GM18873 (cell line): ENCODE data around the gene RTN4R.

Experiments
- ATAC-seq: cut with Tn5 transposase; IDR thresholded peaks from one replicate; pipeline ENCODE4 v1.9.1; 2021; ENCODE audit warnings: mild to moderate bottlenecking, moderate library complexity, moderate number of reproducible peaks; ENCODE audit not compliant: unreplicated experiment, low FRiP score

The RTN4R gene

DNA sequence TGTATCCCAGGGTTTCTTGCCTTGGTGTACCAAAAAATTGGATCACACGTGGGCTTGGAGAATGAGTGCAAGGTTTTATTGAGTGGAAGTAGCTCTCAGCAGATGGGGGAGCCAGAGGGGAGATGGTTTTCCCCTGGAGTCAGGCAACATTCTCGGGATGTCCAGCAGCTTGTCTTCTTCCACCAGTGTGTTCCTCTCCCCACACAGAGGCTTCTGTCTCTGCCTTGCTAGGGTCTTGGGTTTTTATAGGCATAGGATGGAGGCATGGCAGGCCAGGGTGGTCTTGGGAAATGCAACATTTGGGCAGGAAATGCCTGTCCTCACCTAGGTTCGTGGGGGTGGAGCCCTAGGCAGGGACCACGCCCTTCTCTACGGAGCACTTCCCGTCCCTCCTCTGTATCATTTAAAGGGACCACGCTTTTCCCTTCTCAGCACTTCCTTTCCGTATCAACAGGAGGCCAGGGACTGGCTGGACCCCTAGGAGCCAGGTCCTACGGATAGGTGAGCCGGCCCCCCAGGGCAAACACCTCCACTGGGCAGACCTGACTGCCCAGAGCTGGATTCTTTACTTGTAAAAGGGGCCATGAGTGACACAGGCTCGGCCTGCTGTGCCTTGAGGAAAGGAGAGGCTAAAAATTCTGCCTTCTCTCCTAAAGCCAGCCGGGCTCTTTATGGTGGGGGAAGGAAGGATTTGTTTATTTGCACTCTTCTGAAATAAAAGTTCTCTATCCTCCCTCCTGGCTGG, 62.0 kb downstream of the RTN4R start:
- ATAC-seq = no peak

DNA sequence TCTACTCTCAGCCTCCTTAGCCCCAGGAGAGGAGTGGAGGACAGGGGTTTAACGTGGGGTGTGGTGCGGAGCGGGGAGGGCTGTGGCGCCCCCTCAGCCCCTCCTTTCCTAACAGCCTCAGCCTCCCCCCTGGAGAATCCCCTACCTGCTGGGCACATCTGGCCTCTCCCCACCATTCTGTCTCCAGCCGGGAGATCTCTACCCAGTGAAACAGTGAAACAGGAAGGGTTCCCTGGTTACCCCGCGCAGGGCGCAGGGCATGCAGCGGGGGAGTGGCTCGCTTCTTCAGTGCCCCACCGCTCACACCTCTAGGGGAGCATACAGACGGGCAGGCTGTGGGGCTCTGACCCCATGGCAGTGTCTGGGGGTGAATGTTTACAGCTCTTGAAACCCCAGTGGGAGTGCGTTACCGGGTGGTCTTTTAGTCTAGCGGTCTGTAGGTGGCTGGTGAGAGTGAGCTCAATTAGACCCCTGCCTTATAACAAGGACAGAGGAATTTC, 62.6 kb downstream of the RTN4R start:
- ATAC-seq = no peak

DNA sequence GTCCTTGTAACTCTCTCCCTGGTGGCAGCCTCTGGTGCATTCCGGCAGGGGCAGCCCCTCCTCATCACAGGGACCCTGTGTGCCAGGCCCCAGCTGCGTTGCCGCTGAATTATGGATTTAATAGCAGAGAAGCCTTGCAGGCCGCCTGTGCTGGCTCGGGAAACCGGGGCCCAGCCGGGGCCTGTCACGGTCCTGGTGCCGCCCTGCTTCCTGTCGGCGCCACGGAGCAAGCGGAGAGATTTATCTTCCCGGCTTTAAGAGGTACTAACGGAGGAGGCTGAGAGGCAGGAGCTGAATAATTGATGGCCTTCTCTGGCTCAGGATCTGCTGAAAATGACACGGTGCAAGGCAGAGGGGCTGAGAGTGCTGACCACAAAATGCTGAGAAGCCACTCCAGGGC, 63.3 kb downstream of the RTN4R start:
- no peak for ATAC-seq

DNA sequence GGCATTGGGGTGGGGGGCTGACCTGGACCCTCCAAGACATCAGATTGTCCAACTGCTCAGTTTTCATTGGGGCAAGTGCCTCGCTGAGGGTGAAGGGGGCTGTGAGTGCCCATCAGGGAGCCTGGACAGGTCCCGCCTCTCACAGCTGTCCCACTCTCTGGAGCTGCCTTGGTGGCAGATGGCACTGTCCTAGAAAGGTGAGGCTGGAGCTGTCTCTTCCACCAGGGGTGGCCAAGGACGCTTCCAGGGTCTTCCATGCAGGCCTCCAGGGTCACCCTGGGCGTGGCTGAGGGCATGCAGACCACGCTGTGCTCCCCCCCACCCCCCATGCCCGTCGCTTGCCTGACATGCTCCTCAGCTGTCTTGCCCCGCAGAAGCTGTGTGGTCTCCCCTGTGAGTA, 63.8 kb downstream of the RTN4R start:
- no peak for ATAC-seq

DNA sequence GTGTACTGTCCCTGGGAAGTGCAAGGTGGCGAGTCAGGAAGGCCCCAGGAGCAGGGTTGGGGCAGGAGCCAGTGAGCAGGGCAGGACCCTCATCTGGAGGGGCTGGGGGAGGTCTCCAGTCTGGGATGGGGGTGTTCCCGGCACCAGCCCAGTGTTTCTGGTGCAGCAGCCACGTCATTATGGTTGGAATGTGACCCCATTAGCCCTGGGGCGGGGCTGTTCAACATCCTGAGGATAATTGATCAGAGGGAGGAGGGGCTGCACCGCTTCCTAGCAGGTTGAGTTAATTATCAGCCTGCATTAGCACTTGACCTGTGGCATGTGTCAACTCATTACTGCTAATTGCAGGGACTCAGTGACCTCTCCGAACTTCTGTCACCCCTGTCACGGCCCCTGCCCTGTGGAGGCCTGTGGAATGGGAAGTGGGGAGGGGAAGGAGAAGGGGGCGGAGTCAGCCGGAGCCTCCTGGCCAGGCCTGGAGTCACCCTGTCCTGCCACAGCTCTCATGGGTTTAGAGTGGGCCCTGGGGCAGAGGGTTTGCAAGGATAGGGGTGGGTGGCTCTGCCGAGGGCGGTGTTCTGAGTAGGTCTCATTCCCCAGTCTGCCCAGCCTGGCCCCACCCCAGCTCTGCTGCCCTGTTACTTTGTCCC, 64.4 kb downstream of the RTN4R start:
- no peak for ATAC-seq

DNA sequence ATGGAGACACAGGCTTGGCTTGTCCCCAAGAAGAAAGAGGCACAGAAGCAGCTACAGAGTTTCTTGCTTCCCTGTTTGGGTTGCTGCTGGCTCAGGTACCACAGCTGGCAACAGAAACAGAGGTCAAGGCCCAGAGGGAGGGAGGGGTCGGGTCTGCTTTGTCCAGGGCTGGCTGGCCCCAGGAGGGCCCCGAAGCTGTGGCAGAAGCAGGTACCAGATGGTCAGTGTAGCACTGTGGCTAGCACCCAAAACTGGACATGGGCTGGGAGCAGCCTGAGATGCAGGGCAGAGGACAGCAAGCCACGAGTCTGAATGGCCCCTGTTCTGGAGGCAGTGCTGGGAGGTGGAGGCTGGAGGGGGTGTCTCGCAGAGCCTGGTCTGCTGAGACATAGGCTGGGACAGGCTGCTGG, 65.0 kb downstream of the RTN4R start:
- no peak for ATAC-seq

DNA sequence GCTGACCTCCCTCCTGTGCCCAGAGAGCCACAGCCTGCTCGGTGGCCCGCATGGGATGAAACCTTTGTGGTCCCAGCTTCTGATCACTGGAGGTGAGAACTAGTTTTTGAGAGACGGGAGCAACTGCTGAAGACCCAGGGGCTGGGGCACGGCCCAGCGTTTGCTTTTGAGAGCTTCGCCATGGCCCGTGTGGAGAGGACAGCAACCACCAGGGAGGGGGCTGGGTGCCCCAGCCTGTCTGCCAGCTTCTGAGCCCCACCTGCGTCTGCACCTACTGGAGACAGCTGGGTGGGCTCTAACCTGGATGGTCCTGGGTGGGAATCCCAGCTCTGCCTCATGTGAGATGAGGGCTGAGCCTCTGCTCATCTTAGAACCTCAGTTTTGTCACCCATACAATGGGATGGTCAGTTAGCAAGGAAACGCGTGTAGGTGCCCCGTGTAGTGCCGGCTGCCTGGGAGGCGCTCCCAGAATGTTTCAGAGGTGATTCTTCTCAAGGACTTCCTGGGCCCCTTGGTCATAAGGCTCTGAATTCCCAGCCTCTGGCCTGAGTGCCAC, 66.2 kb downstream of the RTN4R start:
- no peak for ATAC-seq

DNA sequence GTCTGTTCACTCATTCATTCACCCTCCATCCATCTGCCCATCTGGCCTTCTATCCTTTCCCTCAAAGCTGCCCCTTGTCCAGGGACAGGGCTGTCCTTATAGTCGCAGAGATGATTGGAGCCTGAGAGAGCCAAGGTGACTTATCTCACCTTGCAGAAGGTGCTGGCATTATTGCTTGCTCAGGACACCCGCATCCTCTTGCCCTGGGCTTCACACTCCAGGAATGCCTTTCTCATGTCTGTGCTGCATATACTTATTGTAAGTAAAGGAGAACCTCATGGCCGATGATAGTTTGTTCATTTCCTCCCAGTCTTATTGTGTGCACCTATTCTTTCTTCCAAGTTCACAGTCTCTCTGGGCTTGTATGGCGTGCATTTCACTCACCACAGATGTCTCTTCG, 68.2 kb downstream of the RTN4R start:
- ATAC-seq = no peak

DNA sequence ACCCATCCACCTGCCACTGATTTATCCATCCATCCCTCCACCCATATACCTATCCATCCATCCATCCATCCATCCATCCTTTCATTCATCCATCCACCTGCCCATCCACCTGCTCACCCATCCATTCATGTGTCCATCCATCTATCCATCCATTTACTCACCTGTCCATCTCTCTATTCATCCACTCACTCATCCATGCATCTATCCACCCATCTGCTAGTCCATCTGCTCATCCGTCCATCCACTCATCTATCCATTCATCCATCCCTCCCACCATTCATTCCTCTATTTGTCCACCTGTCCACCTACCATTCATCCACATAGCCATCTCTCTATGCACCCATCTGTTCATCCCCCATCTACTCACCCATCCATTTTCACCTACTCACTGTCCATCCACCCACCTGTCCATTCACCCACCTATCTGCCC, 68.7 kb downstream of the RTN4R start:
- no peak for ATAC-seq

DNA sequence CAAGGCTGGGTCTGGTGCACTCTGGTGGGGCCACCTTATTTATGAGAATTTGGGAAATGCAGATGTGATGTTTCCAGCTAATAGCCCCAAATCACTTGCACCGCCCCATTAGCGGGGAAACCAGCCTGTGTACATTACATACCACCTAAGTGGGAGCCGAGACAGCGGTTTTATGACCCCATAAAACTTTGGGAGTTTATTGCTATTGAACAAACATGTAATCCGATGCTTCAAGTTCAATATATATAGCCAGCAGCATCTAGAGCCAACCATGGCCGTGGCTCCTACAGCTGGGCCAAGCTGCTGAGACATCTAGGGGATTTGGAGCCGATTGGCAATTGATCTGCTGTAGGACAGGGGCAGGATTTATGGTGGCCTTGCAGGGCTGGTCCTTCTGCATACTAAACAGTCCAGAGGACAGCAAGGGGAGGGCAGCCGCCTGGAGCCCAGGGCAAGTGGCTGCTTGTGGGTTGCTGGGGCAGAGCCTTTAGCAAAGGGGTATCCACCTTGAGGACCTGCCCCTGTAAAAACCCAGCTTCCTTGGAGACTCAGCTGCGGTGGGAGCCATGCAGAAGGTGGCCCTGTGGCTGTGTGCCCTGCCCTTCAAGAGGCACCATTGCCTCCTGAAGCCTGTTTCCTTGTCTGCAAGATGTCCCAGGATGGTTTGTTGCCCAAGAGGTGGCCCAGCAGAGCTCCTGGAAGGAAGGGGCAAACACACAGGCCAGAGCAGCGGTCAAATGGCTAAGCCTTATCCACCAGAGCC, 69.4 kb downstream of the RTN4R start:
- ATAC-seq = no peak

DNA sequence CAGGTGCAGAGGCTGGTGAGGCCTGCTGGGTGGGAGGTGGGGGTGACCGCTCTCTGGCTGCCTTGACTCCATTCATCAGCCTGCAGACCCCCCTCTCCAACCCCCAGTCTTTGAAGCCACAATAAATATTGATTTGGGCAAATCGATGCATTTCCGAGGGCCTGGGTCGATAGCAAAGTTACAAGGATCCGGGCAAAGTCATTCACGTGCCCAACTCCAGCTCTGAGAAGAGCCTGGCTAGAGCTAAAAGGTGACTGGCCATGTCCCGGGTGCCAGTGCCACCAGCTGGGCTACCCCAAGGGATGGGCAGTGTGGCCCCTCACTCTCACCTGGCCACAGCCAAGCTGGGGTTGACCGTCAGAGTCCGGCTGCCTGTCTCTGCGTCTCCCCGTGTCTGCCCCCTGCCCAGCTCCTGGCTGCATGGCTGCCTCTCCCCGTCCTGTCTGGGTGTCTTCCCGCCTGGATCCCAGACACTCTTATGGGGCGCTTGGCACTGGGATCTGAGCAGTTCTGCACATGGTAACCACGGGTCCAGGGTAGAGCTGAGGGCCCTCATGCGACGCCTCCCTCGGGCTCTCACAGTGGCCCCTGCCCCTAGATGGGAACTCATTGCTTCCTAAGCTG, 70.6 kb downstream of the RTN4R start:
- ATAC-seq = no peak

DNA sequence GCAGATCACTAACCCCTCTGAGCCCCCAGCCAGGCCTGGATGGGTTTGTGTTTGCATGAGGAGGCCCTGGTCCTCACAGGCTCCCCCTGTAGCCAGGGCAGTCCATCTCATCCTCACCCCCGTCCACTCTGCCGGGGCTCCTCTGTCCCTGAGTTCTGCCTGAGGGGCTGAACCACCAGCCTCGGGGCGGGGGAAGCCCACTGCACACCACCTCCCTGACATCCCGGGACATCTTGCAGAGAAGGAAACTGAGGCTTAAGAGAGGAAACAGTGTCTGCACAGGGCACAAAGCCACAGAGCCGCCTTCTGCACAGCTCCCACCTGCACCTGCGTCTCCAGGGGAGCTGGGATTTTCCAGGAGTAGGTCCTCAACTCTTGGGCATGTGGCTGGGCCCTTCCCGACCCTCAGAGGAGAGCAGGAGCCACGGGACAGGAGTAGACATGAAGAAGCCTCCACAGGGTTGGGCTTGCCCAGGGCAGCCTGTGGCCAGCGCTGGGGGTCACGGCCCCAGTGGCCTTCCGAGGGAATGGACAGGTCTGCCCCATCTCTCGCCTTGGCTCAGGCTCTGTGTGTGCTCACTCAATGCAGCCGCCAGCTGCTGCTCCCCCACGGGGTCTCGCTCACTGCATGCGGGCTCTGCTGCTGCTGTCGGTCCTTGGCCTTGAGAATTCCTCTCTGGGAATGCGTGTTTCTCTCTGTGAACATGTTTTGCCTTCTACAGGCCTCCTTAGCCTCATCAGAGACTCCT, 71.8 kb downstream of the RTN4R start:
- ATAC-seq = no peak

DNA sequence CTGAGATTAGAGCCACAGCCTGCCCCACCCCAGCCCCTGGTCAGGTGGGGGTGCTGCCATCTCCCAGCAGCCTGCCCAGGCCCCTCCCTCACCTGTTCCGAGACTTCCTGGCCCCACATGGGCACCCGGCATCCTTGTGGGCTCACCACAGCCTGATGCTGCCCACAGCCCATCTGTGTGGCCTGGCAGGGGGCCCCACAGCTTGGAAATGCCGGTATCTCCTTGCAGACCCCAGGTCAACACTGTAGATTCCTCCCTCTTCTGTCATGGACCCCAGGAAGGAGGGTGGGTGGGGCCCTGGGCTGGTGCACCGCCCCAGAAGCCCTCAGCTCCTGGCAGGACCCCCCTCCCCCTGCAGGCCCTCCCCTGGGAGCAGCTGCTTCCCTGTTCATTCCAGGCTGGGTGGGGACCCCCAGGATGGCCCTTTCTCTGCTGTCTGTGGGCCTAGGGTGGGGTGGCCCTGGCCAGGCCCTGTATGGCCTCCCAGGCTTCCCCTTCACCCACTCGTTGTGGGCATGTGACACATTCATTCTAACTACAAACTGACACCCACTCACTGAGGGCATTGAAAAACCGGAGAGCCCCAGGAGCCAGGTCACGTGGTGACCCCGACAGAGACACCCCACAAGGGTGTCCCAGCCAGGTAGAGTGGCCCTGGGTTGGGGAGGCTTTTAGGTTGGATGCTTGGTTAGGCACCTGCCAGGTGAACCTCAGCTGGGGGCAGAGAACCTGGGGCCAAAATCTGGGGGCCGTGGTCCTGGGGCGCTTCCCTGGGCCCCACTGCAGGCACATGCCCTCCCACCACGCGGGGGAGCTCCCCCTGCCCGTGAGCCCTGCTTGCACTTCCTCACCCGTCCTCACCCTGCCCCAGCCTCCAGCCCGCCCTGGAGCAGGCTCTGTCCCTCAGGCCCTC, 73.2 kb downstream of the RTN4R start:
- no peak for ATAC-seq

DNA sequence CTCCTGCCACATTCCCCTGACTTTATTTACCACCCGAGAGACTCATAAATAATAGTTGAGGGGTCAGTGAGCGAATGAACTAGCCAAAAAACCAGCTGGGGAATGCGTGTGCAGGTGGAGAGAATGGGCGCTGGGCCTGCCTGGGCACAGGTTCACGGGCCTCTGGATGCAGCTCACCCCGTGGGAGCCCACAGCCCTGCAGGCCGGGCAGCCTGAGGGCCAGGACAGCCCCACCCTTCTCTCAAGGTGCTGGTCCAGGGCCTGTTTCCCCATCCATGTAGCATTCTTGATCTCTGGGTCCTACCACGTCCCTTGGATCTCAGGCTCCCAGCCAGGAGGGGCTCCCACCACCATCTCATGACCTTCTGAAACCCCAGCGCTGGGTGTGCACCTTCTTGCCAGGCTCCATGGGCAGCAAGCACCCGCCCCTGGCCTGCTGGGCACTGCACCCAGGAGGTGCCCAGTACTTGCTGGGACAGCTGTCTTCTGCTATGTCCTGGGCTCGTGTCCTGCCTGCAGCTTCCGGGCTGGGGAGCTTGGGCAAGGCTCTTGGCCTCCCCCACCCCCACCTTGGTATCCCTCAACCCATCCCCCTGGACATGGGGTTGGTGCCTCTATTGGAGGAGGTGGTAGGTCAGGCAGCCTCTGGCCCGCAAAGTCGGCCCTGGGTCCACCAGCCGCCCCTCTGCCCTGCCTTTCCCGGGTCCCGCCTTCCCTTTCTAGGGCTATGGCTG, 74.2 kb downstream of the RTN4R start:
- no peak for ATAC-seq

DNA sequence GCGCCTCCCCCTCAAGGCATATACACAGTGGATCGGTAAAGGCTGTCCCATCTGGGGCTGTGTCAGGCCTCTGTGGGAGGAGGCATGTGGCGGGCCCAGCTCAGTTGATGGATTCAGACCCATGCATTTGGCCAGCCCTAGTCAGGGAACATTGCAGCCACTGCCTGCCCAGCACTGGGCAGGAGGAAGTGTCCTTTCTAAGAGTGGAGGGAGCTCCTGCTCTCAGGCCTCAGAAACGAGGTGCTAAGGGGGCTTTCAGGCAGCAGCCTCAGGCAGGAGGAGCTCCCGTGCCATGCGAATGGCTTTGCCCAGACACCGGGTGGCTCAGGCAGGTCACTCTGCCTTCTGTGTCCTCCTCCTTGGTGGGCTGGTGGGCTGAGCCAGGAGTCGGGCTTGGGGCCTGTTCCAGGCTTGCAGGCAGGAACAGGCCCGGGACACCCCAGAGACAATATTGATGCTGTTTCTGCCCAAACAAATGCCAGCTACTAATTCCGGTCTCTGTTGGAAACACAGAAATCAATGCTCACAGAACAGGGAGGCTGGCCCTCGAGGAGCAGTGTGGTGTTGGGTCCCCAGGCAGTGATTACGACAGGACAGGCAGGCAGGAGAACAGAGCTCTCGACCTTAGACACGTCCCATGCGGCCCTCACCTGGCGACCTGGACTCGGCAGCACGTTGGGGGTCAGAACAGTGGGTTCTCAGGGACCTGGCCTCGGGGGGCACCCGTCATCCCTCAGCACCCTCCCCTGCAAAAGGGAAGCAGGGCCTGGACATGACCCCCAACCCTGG, 75.0 kb downstream of the RTN4R start:
- no peak for ATAC-seq

DNA sequence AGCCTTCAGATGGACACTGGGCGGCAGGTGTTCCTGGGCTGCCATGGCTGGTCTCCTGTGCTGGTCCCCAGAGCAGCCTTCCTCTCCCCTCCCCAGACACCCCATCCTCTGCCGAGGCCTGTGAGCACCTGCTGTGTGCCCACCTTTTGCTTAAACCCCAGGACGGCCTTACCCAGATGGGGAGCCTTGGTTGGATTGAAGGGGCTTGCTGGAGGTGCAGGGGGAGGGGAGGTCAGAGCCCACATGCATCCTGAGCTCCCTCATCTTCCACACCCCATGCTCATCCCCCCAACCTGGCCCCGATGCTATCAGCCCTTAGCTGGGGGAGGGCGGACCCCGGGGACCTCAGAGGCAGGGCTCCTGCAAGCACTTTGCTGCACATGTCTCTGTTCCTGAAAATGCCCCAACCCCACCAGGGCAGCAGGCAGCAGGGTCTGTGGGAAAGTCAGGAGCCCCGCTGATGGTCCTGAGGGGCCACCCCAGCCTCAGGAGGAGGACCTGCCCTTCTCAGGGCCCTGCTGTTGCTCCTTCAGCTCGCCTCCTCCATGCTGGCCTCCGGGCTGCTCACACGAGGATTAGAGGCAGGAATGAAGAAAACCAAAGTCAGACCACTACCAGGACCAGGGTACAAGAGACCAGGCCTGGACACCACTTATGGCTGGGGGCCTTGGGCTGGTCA, 75.7 kb downstream of the RTN4R start:
- no peak for ATAC-seq

DNA sequence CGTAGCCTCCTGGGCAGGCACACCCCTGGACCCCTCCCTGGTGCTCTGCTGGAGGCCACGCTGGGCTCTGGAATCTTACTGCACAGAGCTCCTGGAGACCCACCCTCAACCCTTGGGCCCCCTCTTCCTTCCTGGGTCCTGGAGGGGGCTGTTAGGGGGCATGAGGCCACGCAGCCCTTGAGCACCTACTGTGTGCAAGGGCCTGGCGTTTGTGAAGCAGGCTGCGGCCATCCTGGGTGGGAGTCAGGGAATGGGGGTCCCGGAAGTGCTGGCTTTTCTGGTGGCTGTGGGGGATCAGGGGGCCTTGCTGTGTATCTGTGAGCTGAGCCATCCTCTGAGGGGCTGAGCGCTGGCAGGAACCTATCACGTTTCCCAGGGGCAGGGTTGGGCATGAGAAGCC, 76.3 kb downstream of the RTN4R start:
- no peak for ATAC-seq
